ENCODE measurements around the gene SPINK2. TPM values are rescaled to one million over a fixed set of nuclear protein-coding genes. Genes with fewer than 3 reads are reported as not detected.

SPINK2 gene
- total RNA-seq, 3 donors from 2014 or later = 0.66 to 2.4 TPM; not detected in 1

DNA sequence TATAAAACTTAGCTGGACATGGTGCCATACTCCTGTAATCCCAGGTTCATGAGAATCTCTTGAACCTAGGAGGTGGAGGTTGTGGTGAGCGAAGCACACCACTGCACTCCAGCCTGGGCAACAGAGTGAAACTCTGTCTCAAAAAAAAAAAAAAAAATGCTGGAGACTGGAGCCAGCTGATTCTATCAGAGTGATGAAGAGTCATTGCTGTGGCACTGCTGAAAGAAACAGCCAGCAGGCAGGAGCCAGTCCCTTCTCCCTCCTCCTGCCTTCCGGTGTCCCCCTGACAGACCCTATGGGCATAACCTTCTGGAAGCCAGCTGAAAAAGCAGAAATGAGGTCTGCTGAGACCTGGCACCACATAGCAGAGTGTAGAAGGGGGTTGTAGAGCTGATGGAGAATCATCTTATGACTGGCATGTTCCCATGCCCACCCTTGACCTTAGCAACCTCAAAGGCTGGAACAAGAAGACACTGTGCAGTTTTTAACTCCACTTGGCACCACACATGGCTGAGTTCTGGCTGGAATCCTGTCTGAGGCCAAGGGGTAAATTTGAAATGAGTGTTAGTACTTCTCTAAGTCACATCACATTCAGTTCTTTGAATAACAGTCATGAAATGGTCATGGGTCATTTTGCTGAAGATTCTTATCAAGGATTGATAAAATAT is 2.6 kb upstream of the SPINK2 start:
- intact Hi-C loops (cut with DNase I; ENCODE audit: low total_unique reads) = no loop called here

DNA sequence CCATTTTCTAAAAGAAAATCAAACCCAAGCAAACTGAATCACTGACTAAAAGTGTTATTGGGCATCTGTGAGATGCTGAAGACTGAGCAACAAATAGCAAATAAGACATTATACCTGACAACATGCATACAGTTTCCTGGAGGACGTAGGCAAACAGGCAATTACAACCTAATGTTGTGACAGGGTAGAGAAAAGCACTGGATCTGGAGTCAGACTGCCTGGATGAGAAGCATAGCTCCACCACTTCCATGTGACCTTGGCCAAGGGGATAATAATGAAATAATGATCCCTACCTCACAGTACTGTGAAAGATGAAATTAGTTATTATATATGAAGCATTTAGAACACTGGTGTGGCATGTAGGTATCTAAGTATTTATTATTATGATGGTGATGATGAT is 2.7 kb downstream of the SPINK2 start:
- no peak for DNase-seq (ENCODE audit: low spot score in 2 of 2)

More for the DNA sequence above, 2.6 kb upstream of the SPINK2 start:
- no peaks in the 10 kb centered on the region for H3K9me3 ChIP-seq
- H3K27ac ChIP-seq = no peak overlapping the region
- H3K27me3 ChIP-seq = peaks cover 0 to 4% of the 10 kb centered on the region in 2 donors
- no peak overlapping the region for H3K4me3 ChIP-seq
- no peak for DNase-seq (ENCODE audit: low spot score in 2 of 2)
- no peaks in the 10 kb centered on the region for H3K4me1 ChIP-seq
- H3K36me3 ChIP-seq = no peaks in the 10 kb centered on the region
- no peak for TF ChIP-seq POLR2A (IDR thresholded peaks at IDR 0.05)
- no peak for TF ChIP-seq POLR2AphosphoS5 (IDR thresholded peaks at IDR 0.05)
- TF ChIP-seq, protein P1, sequence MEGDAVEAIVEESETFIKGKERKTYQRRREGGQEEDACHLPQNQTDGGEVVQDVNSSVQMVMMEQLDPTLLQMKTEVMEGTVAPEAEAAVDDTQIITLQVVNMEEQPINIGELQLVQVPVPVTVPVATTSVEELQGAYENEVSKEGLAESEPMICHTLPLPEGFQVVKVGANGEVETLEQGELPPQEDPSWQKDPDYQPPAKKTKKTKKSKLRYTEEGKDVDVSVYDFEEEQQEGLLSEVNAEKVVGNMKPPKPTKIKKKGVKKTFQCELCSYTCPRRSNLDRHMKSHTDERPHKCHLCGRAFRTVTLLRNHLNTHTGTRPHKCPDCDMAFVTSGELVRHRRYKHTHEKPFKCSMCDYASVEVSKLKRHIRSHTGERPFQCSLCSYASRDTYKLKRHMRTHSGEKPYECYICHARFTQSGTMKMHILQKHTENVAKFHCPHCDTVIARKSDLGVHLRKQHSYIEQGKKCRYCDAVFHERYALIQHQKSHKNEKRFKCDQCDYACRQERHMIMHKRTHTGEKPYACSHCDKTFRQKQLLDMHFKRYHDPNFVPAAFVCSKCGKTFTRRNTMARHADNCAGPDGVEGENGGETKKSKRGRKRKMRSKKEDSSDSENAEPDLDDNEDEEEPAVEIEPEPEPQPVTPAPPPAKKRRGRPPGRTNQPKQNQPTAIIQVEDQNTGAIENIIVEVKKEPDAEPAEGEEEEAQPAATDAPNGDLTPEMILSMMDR (IDR thresholded peaks at IDR 0.05) = no peak

DNA sequence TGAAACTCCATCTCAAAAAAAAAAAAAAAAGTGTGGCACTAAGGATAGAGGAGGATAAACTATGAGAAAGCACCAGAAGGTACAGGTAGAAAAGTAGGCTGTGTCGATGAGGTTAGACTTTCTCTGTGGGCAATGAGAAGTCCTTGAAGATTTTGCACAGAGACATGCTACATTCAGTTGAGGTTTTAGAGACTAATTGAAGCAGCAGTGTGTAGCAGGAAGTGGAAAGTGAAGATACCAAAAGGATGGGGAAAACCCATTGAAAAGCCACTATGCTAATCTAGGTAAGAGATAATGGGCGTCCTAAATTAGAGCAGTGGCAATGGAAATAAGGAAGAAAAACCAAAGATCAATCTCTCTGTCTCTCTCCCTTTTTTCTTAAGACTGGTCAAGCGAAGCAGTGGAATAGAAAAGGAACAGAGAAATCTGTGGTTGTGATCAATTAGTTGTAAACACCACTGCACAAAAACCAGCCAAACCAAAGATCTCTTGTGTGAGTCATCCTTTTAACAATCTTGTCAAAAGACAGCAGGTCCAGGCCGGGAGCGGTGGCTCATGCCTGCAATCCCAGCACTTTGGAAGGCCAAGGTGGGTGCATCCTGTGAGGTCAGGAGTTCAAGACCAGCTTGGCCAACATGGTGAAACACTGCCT is 3.5 kb downstream of the SPINK2 start:
- no peaks in the 10 kb centered on the region for H3K4me1 ChIP-seq
- TF ChIP-seq POLR2AphosphoS5 (IDR thresholded peaks at IDR 0.05) (no peak), POLR2A (IDR thresholded peaks at IDR 0.05) (no peak)
- TF ChIP-seq, protein P1 (IDR thresholded peaks at IDR 0.05) = no peak
- H3K9me3 ChIP-seq = no peaks in the 10 kb centered on the region
- H3K27me3 ChIP-seq = peaks cover 0 to 4% of the 10 kb centered on the region in 2 donors
- H3K27ac ChIP-seq = no peak overlapping the region
- no peaks in the 10 kb centered on the region for H3K36me3 ChIP-seq
- no peak for DNase-seq (ENCODE audit: low spot score in 2 of 2)
- intact Hi-C loops (cut with DNase I; ENCODE audit: low total_unique reads) = no loop called here
- H3K4me3 ChIP-seq = no peak overlapping the region

More for the DNA sequence above, 2.7 kb downstream of the SPINK2 start:
- no peak overlapping the region for H3K27ac ChIP-seq
- no peaks in the 10 kb centered on the region for H3K9me3 ChIP-seq
- no peaks in the 10 kb centered on the region for H3K36me3 ChIP-seq
- TF ChIP-seq, protein P1 (IDR thresholded peaks at IDR 0.05) = no peak
- H3K27me3 ChIP-seq = peaks cover 0 to 4% of the 10 kb centered on the region in 2 donors
- intact Hi-C loops (cut with DNase I; ENCODE audit: low total_unique reads) = no loop called here
- H3K4me1 ChIP-seq = no peaks in the 10 kb centered on the region
- no peak overlapping the region for H3K4me3 ChIP-seq

DNA sequence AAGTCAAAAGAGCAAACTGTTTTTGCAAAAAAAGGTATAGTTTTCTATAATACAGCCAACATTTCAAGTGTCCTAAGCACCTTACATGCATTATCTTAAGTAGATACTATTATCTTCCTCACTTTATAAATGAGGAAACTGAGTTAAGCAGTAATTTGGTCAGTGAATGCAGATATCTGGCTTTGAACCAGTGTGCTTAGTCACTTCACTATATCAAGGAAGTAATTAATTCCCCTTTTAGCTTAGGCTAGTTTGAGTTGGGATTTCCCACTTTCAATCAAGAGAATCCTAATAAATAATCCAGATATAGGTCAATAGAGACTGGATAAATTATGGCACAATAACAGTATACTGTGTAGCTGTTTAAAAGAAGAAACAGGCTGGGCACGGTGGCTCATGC is 14.8 kb downstream of the SPINK2 start:
- no peak for DNase-seq (ENCODE audit: low spot score in 2 of 2)
- H3K36me3 ChIP-seq = no peaks in the 10 kb centered on the region
- no peak overlapping the region for H3K27ac ChIP-seq
- H3K27me3 ChIP-seq = no peaks in the 10 kb centered on the region
- H3K4me1 ChIP-seq = no peaks in the 10 kb centered on the region
- TF ChIP-seq, protein P1 (IDR thresholded peaks at IDR 0.05) = no peak
- no peak for TF ChIP-seq POLR2A (IDR thresholded peaks at IDR 0.05)
- no peak for TF ChIP-seq POLR2AphosphoS5 (IDR thresholded peaks at IDR 0.05)
- no peaks in the 10 kb centered on the region for H3K9me3 ChIP-seq
- intact Hi-C loops (cut with DNase I; ENCODE audit: low total_unique reads) = no loop called here
- H3K4me3 ChIP-seq = no peak overlapping the region

DNA sequence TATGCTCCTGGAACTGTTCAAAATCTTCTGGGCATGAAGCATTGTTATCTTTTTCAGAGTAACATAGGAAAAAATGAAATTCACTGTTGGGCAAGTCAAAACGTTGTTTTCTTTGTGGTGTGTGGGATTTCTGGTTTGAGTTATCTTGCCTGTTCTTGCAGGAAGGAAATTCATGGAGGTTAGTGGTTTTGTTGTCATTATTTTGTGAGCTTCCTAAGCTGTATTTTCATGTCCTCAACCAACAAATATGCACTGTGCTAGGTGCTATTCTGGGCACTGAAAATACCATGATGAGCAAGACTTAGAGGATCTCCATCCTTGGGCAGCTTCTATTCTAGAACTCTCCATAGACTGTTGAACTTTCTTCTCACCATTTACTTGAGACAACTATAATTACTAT is 16.9 kb downstream of the SPINK2 start:
- intact Hi-C loops (cut with DNase I; ENCODE audit: low total_unique reads) = no loop called here
- DNase-seq (ENCODE audit: low spot score in 2 of 2) = no peak
- Histone ChIP-seq H3K4me1 (no peaks in the 10 kb centered on the region), H3K27me3 (no peaks in the 10 kb centered on the region), H3K4me3 (no peak overlapping the region), H3K9me3 (no peaks in the 10 kb centered on the region), H3K27ac (no peak overlapping the region), H3K36me3 (no peaks in the 10 kb centered on the region)
- no peak for TF ChIP-seq POLR2AphosphoS5 (IDR thresholded peaks at IDR 0.05)
- TF ChIP-seq POLR2A (IDR thresholded peaks at IDR 0.05) = no peak
- TF ChIP-seq, protein P1 (IDR thresholded peaks at IDR 0.05) = no peak
